Non-pigmented ciliary epithelial cell (primary cell): ENCODE measurements around the gene NCAPD2.
"Not testable (repeated sequence)": the region's sequence is repeated elsewhere in the genome, so short reads cannot be mapped to it uniquely, and the experiment has no call there.

Experiments used
- DNase-seq: peaks from one replicate; pipeline ENCODE4 v3.0.0-alpha.2; 2010; ENCODE audit warnings: low read depth

NCAPD2 gene

DNA sequence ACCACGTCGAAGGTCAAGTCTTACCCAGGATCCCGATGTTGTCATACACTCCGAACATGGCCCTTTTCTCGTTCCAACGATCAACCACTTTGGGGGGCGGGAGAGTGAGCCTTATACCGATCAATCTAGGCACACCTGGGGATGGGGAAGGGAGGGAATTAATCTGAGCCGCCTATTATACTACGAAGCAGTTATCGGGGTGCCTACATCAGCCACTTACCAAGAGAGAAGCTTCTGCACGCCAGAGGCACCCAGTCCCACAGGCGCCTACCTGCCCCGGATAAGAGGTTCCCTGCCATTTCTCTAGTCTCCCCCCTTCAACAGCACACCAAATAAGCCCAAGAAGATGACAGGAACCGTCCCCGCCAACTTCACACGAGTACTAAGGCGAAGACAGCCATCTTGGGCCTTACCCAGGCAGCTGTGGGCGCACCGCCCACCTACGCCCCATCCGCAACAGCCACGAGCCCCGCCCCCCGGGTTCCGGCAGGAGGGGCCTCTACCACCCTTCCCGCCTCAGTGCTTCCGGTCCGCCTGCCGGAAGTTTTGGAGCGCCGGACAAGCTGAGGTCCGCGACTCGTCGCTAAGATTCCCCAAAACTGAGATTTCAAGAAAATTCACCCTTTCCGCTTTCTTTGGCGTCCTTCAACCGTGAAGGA, 935 bp upstream of the NCAPD2 start, which contains the start of gene MRPL51:
Gene MRPL51, minus strand, starts transcription at position 425 of the 659 bp plus-strand sequence. Its CDS starts 126 bp downstream, at position 299.
- peak; percentile 71 for DNase-seq

GRCh38 chr12:6494258-6494743, 399 bp downstream of the NCAPD2 start:
- DNase-seq = no peak

GRCh38 chr12:6494968-6495367, 1.1 kb downstream of the NCAPD2 start:
- no peak for DNase-seq

- not testable (repeated sequence) for DNase-seq
Observed at GRCh38 chr12:6497291-6497690, 3.4 kb downstream of the NCAPD2 start.

DNA sequence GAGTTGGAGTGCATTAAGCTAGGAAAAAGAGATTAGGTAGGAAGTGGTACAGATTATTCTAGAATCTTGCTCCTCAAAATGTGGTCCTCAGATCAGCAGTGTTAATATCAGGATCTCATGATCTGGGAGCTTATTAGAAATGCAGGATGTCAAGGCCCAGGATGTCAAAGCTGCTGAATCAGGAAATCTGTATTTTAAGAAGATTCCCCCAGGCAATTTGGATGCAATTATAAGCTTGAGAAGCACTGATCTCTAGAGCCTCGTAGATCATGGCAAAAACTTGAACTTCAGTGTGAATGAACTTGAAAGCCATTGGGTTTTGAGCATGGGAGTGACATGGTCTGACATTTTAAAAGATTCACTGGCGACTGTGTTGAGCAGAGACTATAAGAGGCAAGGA, 6.6 kb downstream of the NCAPD2 start:
- no peak for DNase-seq

DNA sequence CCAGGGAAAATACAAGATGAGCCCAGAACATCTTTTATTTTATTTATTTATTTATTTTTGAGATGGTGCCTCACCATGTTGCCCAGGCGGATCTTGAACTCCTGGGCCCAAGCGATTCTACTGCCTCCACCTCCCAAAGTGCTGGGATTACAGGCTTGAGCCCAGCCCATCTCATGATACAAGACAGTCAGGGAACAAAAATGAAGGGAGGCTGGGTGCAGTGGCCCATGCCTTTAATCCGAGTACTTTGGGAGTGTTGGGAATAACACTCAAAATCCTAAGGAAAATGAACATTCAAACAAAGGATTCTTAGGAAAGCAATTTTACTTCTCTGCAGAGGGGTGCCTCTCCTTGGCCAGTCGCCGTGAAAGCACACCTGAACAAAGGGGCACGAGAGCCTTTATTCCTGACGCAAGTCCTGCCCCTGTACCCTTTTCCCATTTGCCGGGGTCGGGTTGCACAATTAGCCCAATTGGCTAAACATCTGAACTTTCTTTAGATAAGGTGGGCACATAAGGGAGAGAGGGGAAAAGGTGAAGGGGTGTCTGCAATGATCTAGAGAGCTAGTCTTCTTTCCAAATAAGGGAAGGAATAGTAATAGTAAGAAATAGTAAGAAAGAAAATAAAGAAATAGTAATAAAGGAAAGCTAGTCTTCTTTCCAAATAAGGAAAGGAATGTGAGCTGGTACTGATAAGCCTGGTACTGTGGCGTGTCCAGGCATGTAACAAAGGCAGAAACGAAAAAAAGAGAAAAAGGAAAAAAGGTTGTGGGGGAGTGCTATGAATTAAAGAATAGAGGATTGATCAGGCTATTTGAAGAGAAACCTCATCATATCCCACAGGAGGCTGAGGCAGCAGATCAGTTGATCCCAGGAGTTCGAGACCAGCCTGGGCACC, 13.4 kb downstream of the NCAPD2 start:
- DNase-seq = peak; percentile 13

DNA sequence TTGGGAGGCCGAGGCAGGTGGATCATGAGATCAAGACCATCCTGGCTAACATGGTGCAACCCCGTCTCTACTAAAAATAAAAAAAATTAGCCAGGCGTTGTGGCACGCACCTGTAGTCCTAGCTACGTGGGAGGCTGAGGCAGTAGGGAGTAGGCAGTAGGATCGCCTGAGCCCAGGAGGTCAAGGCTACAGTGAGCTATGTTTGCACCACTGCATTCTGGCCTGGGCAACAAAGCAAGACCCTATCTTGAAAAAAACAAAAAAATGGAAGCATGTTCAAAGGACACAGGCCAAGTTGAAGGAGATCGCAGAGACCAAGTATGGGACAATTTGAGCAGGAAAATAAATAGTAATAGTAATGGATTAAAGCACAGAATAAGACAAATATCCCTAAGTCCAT, 14.2 kb downstream of the NCAPD2 start:
- DNase-seq = no peak

GRCh38 chr12:6520186-6520585, 26.3 kb downstream of the NCAPD2 start:
- DNase-seq = no peak

GRCh38 chr12:6522193-6522592, 28.3 kb downstream of the NCAPD2 start:
- DNase-seq = no peak

DNA sequence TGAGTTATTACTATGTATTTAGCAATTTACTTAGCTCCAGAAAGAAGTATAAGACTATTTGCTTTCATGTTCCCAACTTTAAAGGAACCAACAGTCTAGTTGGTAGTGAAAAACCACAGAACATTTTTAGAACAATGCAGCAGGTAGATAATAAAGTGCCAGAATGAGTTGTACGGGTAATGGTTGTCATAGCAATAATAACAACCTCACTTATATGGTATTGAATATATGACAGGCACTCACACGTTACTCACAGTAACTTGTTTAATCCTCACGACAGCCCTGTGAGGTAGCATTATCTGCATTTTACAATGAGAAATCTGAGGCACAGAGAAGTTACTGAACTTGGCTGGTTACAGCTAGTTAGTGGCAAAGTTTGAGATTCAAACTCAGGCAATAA, 29.8 kb downstream of the NCAPD2 start:
- DNase-seq = no peak

DNA sequence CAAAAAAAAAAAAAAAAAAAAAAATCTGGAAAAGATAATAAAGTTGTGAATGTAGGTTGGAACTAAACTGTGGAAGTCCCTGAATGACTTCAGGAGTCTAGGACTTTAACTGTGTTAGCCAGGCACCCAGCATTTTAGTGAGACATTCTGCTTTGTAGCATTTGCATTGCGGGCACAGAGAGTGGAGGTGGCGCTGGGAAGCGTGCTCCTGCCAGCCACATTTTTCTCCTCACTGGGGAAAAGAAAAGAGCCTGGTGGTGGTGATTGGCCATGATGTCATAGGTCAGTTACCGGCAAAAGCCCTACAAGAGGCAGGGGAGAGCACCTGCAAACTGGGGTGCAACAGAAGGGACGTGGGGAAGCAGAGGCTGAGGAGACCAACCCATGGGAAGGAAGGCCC, 30.7 kb downstream of the NCAPD2 start:
- DNase-seq = no peak

GRCh38 chr12:6526201-6526600, 32.3 kb downstream of the NCAPD2 start:
- DNase-seq = no peak

- DNase-seq = no peak
Observed at GRCh38 chr12:6526766-6527525, 33.0 kb downstream of the NCAPD2 start.

GRCh38 chr12:6527711-6528110, 33.8 kb downstream of the NCAPD2 start:
- DNase-seq = no peak

DNA sequence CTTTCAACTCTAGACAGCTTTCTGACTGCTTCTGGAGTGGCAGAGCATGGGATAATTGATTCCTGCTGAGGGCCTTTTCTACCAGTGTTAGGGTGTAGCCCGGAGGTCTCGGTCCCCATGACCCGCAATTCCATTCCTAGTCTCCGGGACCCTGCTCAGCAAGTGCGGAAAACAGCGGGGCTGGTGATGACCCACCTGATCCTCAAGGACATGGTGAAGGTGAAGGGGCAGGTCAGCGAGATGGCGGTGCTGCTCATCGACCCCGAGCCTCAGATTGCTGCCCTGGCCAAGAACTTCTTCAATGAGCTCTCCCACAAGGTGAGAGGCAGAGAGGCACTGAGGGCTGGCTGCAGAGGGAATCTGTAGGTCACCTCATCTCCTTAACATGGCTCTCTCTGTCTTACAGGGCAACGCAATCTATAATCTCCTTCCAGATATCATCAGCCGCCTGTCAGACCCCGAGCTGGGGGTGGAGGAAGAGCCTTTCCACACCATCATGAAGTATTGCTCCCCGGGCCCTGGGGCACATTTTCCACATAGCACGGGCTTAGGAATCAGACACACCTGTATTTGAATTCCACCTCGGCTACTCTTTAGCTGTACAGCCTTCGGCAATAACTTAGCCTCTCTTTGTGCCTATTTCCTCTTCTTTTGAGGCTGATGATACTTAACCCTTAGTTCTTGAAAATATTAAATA, 34.8 kb downstream of the NCAPD2 start:
- no peak for DNase-seq

DNA sequence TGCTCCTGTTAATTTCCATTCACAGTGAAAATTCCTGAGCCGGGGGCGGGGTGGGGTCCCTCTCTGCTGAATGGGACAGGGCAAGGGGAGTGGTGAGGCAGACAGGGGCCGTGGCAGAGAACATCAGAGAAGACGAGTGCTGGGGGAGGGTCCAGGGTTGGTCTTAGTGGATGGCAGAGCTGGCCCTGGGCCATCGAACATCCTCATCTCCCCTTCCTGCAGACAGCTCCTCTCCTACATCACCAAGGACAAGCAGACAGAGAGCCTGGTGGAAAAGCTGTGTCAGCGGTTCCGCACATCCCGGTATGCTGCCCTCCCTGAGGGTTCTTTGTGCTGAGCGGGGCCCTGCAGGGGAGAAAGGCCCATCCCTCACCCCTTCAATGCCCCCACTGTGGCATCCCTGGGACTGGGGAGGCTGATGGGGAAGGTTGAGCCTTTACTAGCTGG, 35.4 kb downstream of the NCAPD2 start:
- no peak for DNase-seq

DNA sequence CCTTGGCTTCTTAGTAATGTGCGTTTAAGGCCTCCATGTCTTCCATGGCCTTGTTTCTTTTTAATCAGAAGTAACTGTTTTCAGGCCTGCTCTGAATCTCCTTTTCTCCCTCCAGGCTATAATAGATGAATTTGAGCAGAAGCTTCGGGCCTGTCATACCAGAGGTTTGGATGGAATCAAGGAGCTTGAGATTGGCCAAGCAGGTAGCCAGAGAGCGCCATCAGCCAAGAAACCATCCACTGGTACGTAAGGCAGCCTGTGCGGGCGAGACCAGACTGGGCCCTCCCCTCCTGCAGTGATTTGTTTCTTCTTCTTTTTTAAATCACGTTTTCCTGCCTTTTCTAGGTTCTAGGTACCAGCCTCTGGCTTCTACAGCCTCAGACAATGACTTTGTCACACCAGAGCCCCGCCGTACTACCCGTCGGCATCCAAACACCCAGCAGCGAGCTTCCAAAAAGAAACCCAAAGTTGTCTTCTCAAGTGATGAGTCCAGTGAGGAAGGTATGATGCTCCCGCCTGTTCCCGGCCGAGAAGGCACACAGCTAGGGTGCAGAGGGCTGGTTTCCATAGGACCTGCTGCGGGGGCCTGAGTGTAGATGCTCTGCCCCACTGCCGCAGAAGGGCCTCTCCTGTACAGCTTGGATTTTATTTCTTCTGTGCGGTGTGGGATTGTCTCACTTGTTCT, 36.8 kb downstream of the NCAPD2 start:
- DNase-seq = no peak

DNA sequence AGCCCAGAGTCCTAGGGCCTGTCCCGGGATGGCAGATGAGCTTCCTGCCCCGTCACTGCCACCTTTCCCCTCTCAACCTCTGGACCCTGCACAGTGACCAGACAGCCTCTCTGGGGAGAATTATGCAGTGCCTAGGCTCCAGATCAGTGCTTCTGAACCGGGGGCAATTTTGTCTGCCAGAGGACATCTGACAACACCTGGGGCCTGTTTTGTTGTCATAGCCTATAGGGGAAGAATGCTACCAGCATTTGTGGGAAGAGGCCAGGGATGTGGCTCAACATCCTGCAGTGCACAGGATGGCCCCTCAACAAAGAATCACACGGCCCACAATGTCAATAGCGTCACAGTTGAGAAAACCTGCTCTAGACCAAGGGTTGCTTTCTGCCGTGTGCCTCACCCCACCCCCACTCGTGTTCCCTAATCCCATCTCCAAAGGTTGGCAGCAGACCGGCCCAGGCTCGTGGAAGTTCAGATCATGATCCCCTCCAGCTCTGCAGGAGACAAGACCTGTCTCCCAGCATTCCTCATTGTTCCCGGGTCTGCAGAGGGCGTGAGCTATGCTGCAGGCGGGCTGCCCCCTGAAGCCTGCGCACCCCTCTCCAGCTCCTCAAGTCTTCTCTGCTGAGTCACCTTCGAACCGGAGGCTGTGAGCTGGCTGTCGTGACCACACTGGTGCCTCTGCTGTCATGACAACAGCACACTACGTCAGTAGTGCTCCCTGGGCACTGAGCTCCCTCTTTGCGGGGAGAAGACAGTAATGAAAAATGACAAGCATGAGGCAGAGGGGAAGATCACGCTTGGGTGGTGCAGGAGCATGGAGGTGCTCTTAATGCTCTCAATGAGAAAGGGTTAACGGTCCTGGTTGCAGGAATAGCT, 38.4 kb downstream of the NCAPD2 start:
- peak; percentile 95 for DNase-seq

GRCh38 chr12:6532927-6533652, 39.2 kb downstream of the NCAPD2 start:
- no peak for DNase-seq

DNA sequence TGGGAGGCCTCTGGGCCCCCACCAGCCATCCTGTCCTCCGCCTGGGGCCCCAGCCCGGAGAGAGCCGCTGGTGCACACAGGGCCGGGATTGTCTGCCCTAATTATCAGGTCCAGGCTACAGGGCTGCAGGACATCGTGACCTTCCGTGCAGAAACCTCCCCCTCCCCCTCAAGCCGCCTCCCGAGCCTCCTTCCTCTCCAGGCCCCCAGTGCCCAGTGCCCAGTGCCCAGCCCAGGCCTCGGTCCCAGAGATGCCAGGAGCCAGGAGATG, 39.7 kb downstream of the NCAPD2 start:
- DNase-seq = no peak
